ENCODE results near the gene ERCC2.
"Not testable (repeated sequence)": the region's sequence is repeated elsewhere in the genome, so short reads cannot be mapped to it uniquely, and the experiment has no call there.

ERCC2 gene

DNA sequence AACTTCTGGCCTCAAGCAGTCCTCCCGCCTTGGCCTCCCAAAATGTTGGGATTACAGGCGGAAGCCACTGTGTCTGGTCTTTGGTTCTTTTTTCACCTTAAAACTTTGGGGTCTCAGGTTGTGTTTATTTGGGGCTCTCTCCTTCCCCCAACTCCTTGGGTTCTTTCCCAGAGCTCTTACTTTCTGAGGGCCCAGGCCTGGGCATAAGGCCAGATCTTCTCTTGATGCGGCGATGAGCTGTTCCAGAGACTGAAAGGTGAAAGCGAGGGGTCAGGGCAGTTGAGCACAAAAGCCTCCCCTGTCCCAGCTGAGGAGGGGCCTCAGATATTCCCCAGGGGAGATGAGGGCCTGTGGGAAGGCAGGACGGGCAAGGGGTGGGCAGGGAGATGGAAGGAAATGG, 43.1 kb upstream of the ERCC2 start:
- H3K4me3 ChIP-seq (ENCODE audit: control insufficient read depth, low read depth, low read length), result no peak overlapping the region
- DNase-seq (ENCODE audit: low read depth), result peak; percentile 36
- TF ChIP-seq, protein P1, sequence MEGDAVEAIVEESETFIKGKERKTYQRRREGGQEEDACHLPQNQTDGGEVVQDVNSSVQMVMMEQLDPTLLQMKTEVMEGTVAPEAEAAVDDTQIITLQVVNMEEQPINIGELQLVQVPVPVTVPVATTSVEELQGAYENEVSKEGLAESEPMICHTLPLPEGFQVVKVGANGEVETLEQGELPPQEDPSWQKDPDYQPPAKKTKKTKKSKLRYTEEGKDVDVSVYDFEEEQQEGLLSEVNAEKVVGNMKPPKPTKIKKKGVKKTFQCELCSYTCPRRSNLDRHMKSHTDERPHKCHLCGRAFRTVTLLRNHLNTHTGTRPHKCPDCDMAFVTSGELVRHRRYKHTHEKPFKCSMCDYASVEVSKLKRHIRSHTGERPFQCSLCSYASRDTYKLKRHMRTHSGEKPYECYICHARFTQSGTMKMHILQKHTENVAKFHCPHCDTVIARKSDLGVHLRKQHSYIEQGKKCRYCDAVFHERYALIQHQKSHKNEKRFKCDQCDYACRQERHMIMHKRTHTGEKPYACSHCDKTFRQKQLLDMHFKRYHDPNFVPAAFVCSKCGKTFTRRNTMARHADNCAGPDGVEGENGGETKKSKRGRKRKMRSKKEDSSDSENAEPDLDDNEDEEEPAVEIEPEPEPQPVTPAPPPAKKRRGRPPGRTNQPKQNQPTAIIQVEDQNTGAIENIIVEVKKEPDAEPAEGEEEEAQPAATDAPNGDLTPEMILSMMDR (conservative IDR thresholded peaks at IDR 0.05; ENCODE audit: control insufficient read depth, insufficient read depth, low read depth, low read length), result no peak

DNA sequence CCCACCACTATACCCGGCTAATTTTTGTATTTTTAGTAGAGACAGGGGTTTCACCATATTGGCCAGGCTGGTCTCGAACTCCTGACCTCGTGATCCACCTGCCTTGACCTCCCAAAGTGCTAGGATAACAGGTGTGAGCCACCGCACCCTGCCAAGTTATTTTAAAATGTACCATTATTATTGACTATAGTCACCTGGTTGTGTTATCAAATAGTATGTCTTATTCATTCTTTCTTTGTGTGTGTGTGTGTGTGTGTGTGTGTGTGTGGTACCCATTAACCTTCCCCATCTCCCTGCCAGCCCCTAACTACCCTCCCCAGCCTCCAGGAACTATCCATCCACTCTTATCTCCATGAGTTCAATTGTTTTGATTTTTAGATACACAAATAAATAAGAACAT, 40.0 kb upstream of the ERCC2 start:
- H3K4me3 ChIP-seq (ENCODE audit: control insufficient read depth, low read depth, low read length); DNase-seq (ENCODE audit: low read depth): not testable (repeated sequence)

DNA sequence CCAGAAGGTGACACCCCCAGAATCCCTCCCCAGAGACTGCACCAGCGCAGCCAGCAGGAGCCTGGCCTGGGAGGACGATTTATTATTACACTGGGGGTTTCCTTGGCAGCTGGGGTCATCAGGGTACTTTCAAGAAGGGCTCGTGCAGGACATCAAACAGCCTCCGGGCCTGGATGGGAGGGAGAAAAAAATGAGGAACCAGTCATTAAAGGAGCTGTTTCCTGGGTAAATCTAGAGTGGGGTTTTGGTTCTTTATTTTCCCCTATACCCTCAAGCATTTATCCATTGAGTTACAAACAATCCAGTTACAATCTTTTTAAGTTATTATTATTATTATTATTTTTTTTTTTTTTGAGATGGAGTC, 39.2 kb upstream of the ERCC2 start:
- TF ChIP-seq, protein P1 (conservative IDR thresholded peaks at IDR 0.05; ENCODE audit: control insufficient read depth, insufficient read depth, low read depth, low read length), result no peak
- DNase-seq (ENCODE audit: low read depth), result no peak
- no peak overlapping the region for H3K4me3 ChIP-seq (ENCODE audit: control insufficient read depth, low read depth, low read length)

DNA sequence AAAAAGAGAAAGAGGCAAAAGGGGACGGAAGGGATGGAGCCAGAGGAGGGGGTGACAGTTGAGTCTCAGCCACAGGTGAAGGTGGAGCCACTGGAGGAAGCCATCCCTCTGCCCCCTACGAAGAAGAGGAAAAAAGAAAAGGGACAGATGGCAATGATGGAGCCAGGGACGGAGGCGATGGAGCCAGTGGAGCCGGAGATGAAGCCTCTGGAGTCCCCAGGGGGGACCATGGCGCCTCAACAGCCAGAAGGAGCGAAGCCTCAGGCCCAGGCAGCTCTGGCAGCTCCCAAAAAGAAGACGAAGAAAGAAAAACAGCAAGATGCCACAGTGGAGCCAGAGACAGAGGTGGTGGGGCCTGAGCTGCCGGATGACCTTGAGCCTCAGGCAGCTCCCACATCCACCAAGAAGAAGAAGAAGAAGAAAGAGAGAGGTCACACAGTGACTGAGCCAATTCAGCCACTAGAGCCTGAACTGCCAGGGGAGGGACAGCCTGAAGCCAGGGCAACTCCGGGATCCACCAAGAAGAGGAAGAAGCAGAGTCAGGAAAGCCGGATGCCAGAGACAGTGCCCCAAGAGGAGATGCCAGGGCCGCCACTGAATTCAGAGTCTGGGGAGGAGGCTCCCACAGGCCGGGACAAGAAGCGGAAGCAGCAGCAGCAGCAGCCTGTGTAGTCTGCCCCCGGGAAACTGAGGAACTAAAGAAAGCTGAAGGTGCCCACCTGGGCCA, 38.6 kb upstream of the ERCC2 start:
- H3K4me3 ChIP-seq (ENCODE audit: control insufficient read depth, low read depth, low read length), result no peak overlapping the region
- no peak for DNase-seq (ENCODE audit: low read depth)
- TF ChIP-seq, protein P1 (conservative IDR thresholded peaks at IDR 0.05; ENCODE audit: control insufficient read depth, insufficient read depth, low read depth, low read length), result no peak

DNA sequence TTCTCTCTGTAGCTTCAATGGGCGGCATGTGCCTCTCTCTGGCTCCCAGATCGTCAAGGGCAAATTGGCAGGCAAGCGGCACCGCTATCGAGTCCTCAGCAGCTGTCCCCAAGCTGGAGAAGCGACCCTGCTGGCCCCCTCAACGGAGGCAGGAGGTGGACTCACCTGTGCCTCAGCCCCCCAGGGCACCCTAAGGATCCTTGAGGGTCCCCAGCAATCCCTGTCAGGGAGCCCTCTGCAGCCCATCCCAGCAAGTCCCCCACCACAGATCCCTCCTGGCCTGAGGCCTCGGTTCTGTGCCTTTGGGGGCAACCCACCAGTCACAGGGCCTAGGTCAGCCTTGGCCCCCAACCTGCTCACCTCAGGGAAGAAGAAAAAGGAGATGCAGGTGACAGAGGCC, 37.7 kb upstream of the ERCC2 start:
- TF ChIP-seq, protein P1 (conservative IDR thresholded peaks at IDR 0.05; ENCODE audit: control insufficient read depth, insufficient read depth, low read depth, low read length), result no peak
- H3K4me3 ChIP-seq (ENCODE audit: control insufficient read depth, low read depth, low read length), result no peak overlapping the region
- DNase-seq (ENCODE audit: low read depth), result no peak

DNA sequence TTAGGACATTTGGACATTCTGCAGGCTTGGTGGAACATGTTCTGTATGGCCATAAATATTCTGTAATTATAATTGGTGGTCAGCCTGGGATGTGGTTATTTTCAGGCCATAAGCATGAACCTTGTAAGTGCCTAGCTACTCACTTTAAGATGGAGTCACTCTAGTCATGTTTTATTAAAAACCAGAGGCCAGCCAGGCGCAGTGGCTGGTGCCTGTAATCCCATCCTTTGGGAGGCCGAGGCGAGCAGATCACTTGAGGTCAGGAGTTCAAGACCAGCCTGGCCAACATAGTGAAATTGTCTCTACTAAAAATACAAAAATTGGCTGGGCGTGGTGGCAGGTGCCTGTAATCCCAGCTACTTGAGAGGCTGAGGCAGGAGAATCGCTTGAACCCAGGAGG, 37.2 kb upstream of the ERCC2 start:
- peak overlapping the region; percentile 94 for H3K4me3 ChIP-seq (ENCODE audit: control insufficient read depth, low read depth, low read length)
- DNase-seq (ENCODE audit: low read depth), result not testable (repeated sequence)

DNA sequence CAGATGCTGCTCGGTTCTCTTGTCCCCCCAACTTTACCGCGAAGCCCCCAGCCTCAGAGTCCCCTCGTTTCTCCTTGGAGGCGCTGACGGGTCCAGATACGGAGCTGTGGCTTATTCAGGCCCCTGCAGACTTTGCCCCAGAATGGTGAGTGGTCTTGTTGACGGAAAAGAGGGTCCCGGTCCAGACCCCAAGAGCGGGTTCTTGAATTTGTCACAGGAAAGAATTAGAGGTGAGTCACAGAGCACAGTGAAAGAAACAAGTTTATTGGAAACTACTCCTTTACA, 36.7 kb upstream of the ERCC2 start:
- TF ChIP-seq, protein P1 (conservative IDR thresholded peaks at IDR 0.05; ENCODE audit: control insufficient read depth, insufficient read depth, low read depth, low read length), result no peak
- DNase-seq (ENCODE audit: low read depth), result no peak
- H3K4me3 ChIP-seq (ENCODE audit: control insufficient read depth, low read depth, low read length), result peak overlapping the region; percentile 94
